HCT116 (cell line): ENCODE measurements around the gene C3orf70. TPM values are rescaled to one million over a fixed set of nuclear protein-coding genes. Genes with fewer than 3 reads are reported as not detected.

Experiments
- ATAC-seq: fragments of 200-7000 bp; cut with Tn5 transposase; 2 replicates; pipeline ENCODE4 v1.9.1; 2020; ENCODE audit warnings: mild to moderate bottlenecking, moderate library complexity
- BruUV-seq: library from RNA; stranded (reverse); fragments of 400-500 nt; replicated peaks from 2 replicates; lab custom pipeline; 2021; lab: Mats Ljungman, UMichigan
- CTCF ChIA-PET: fragments of 300-600 bp; sonication (Branson Sonifier 250); formaldehyde crosslinking; loops from one replicate; lab custom pipeline; 2021; ENCODE audit warnings: antibody characterized with exemption; lab: Charles Lee
- POLR2A ChIA-PET: fragments of 300-600, 350-600 bp; sonication (Branson Sonifier 250); formaldehyde crosslinking; loops from one replicate; lab custom pipeline; 2021; ENCODE audit warnings: antibody characterized with exemption; lab: Charles Lee
- RAD21 ChIA-PET, 2 experiments: fragments of 300-600 bp; sonication (Branson Sonifier 250); formaldehyde crosslinking; loops; one replicate each; lab custom pipeline; 2023; ENCODE audit warnings: low total read pairs in 2 of 2; ENCODE audit not compliant: uncharacterized antibody in 2 of 2, unreplicated experiment in 2 of 2, low non-redundant PET in 1 of 2; lab: Charles Lee
- DNase-seq: peaks from one replicate; pipeline ENCODE4 v3.0.0-alpha.2; 2010; ENCODE audit warnings: low read depth, low spot score
- H2AFZ ChIP-seq: fragments of 200-600 bp; shearing (Covaris generic), sonication (generic); 2 replicates; pipeline ENCODE4 v1.6.1; 2017; ENCODE audit warnings: low read depth, mixed run types, mixed read lengths, antibody characterized with exemption, low read length; ENCODE audit not compliant: poor library complexity, severe bottlenecking
- H3K27ac ChIP-seq: 2 replicates; pipeline ENCODE4 v1.5.1; 2012; ENCODE audit warnings: low read depth, low read length
- H3K27me3 ChIP-seq: fragments of 200-600 bp; sonication (generic); 2 replicates; pipeline ENCODE4 v1.6.1; 2016; ENCODE audit warnings: mixed run types, low read length, mixed read lengths; ENCODE audit not compliant: insufficient read depth
- H3K36me3 ChIP-seq, 2 experiments: fragments of 200-500 bp in 1 of 2; fragments of 200-600 bp in 1 of 2; sonication (Bioruptor generic) in 1 of 2; sonication (generic) in 1 of 2; 2 replicates each; pipeline versions ENCODE4 v1.5.1 to v1.6.1; 2014 to 2016; ENCODE audit warnings: low read length in 2 of 2, inconsistent platforms in 1 of 2, mixed read lengths in 1 of 2, mixed run types in 1 of 2; ENCODE audit not compliant: insufficient read depth in 2 of 2, control insufficient read depth in 1 of 2
- H3K4me1 ChIP-seq, 2 experiments: fragments of 200-600 bp in 1 of 2; sonication (generic) in 1 of 2; 2 replicates each; pipeline versions ENCODE4 v1.5.1 to v1.6.1; 2012 to 2017; ENCODE audit warnings: low read length in 2 of 2, inconsistent platforms in 1 of 2, mild to moderate bottlenecking in 1 of 2, mixed read lengths in 1 of 2, mixed run types in 1 of 2, moderate library complexity in 1 of 2; ENCODE audit not compliant: insufficient read depth in 2 of 2, control insufficient read depth in 1 of 2
- H3K4me2 ChIP-seq: fragments of 200-600 bp; sonication (generic); 2 replicates; pipeline ENCODE4 v1.6.1; 2017; ENCODE audit warnings: mixed run types, low read length, mixed read lengths
- H3K4me3 ChIP-seq, 2 experiments: fragments of 200-600 bp in 1 of 2; sonication (generic) in 1 of 2; replicated peaks in 1 of 2; 2 replicates each; pipeline ENCODE4 v1.5.1; 2011 to 2016; ENCODE audit warnings: low read length in 2 of 2, control low read depth in 1 of 2, low read depth in 1 of 2, mild to moderate bottlenecking in 1 of 2, mixed read lengths in 1 of 2, mixed run types in 1 of 2
- H3K79me2 ChIP-seq: fragments of 200-600 bp; sonication (generic); 2 replicates; pipeline ENCODE4 v1.6.1; 2017; ENCODE audit warnings: mild to moderate bottlenecking, mixed run types, low read length, moderate library complexity, mixed read lengths; ENCODE audit not compliant: insufficient read depth
- H3K9ac ChIP-seq: fragments of 200-600 bp; sonication (generic); 2 replicates; pipeline ENCODE4 v1.6.1; 2016; ENCODE audit warnings: low read length, mixed read lengths
- H3K9me2 ChIP-seq: fragments of 200-600 bp; sonication (generic), shearing (Covaris generic); 2 replicates; pipeline ENCODE4 v1.6.1; 2017; ENCODE audit warnings: mixed run types, mild to moderate bottlenecking, moderate library complexity; ENCODE audit not compliant: insufficient read depth
- H3K9me3 ChIP-seq, 2 experiments: fragments of 200-500 bp in 1 of 2; fragments of 200-600 bp in 1 of 2; sonication (Bioruptor generic) in 1 of 2; sonication (generic) in 1 of 2; 2 replicates each; pipeline ENCODE4 v1.6.1; 2014 to 2017; ENCODE audit warnings: low read length in 2 of 2, mixed read lengths in 2 of 2, inconsistent platforms in 1 of 2, low read depth in 1 of 2, mild to moderate bottlenecking in 1 of 2, mixed run types in 1 of 2, moderate library complexity in 1 of 2; ENCODE audit not compliant: control insufficient read depth in 1 of 2, insufficient read depth in 1 of 2
- H4K20me1 ChIP-seq: fragments of 200-600 bp; sonication (generic), shearing (Covaris generic); 2 replicates; pipeline ENCODE4 v1.6.1; 2017; ENCODE audit warnings: mixed run types, mild to moderate bottlenecking, moderate library complexity; ENCODE audit not compliant: insufficient read depth
- EZH2 ChIP-seq: fragments of 200-600 bp; sonication (generic); IDR thresholded peaks from 2 replicates; pipeline ENCODE4 v1.6.1; 2017; ENCODE audit warnings: antibody characterized with exemption, mixed run types
- FOSL1 ChIP-seq: IDR thresholded peaks from 2 replicates; pipeline ENCODE4 v1.6.1; 2012; ENCODE audit warnings: low read depth
- MAX ChIP-seq: IDR thresholded peaks from 2 replicates; pipeline ENCODE4 v1.6.1; 2012
- RAD21 ChIP-seq: IDR thresholded peaks from 2 replicates; pipeline ENCODE4 v1.6.1; 2012; ENCODE audit warnings: low read depth, mild to moderate bottlenecking
- SP1 ChIP-seq: IDR thresholded peaks from 2 replicates; pipeline ENCODE4 v1.6.1; 2012; ENCODE audit warnings: low read depth
- TCF7L2 ChIP-seq: IDR thresholded peaks from 2 replicates; pipeline ENCODE4 v1.7.0; 2011; ENCODE audit warnings: borderline replicate concordance, inconsistent platforms; ENCODE audit not compliant: insufficient read depth, insufficient read length; ENCODE audit errors: extremely low read depth
- YY1 ChIP-seq: IDR thresholded peaks from 2 replicates; pipeline ENCODE4 v1.6.1; 2011; ENCODE audit warnings: low read length, low read depth, moderate library complexity, mild to moderate bottlenecking; ENCODE audit not compliant: insufficient replicate concordance; ENCODE audit errors: extremely low read depth
- ZBTB33 ChIP-seq: IDR thresholded peaks from 2 replicates; pipeline ENCODE4 v1.6.1; 2011; ENCODE audit warnings: mild to moderate bottlenecking, low read length, moderate library complexity; ENCODE audit not compliant: insufficient replicate concordance; ENCODE audit errors: extremely low read depth
- intact Hi-C: fragments of 100-400 bp; cut with micrococcal nuclease; formaldehyde crosslinking; loops from 2 replicates; pipeline ENCODE4 v1.10.0; 2022
- total RNA-seq: library from RNA; stranded (reverse); gene quantifications from one replicate; pipeline ENCODE4 v1.2.1, GENCODE V29; 2021; ENCODE audit not compliant: unreplicated experiment

Gene C3orf70
- total RNA-seq, 1 experiment from 2014 or later, result not detected

- POLR2A ChIA-PET, result no interaction called here
Observed at GRCh38 chr3:185079625-185080024, 73.2 kb downstream of the C3orf70 start.

More at GRCh38 chr3:185079625-185080024, 73.2 kb downstream of the C3orf70 start:
- RAD21 ChIA-PET, result no interaction called here
- Histone ChIP-seq H3K9me3 (no peaks in the 10 kb centered on the region), H3K9me2 (no peaks in the 10 kb centered on the region), H3K36me3 (no peaks in the 10 kb centered on the region), H3K4me1 (no peaks in the 10 kb centered on the region), H3K79me2 (no peaks in the 10 kb centered on the region), H2AFZ (no peak overlapping the region), H3K27ac (no peak overlapping the region), H3K9ac (no peak overlapping the region), H3K4me3 (no peak overlapping the region), H3K27me3 (no peaks in the 10 kb centered on the region), H3K4me2 (no peak overlapping the region), H4K20me1 (no peaks in the 10 kb centered on the region)
- no peak for ATAC-seq
- no peak for DNase-seq
- intact Hi-C loops, result no loop called here
- BruUV-seq, result no TSS peak
- CTCF ChIA-PET, result no interaction called here
- no peak for TF ChIP-seq MAX
- no peak for TF ChIP-seq RAD21
- TF ChIP-seq EZH2, result no peak
- no peak for TF ChIP-seq YY1
- TF ChIP-seq FOSL1, result no peak
- TF ChIP-seq ZBTB33, result no peak
- no peak for TF ChIP-seq SP1
- TF ChIP-seq TCF7L2, result no peak
